ENCODE data around the gene MAPKAPK5. TPM values are rescaled to one million over a fixed set of nuclear protein-coding genes. Genes with fewer than 3 reads are reported as not detected.
A peak's percentile ranks its signal among the peaks of the same experiment; 100 is the strongest.

The MAPKAPK5 gene
- total and polyA plus RNA-seq, 10 of the 15 experiments (the other 5 are each of a cell fraction or from before 2014, with no cell fraction given) = 12.6 to 54.3 (median 41.5) TPM

DNA sequence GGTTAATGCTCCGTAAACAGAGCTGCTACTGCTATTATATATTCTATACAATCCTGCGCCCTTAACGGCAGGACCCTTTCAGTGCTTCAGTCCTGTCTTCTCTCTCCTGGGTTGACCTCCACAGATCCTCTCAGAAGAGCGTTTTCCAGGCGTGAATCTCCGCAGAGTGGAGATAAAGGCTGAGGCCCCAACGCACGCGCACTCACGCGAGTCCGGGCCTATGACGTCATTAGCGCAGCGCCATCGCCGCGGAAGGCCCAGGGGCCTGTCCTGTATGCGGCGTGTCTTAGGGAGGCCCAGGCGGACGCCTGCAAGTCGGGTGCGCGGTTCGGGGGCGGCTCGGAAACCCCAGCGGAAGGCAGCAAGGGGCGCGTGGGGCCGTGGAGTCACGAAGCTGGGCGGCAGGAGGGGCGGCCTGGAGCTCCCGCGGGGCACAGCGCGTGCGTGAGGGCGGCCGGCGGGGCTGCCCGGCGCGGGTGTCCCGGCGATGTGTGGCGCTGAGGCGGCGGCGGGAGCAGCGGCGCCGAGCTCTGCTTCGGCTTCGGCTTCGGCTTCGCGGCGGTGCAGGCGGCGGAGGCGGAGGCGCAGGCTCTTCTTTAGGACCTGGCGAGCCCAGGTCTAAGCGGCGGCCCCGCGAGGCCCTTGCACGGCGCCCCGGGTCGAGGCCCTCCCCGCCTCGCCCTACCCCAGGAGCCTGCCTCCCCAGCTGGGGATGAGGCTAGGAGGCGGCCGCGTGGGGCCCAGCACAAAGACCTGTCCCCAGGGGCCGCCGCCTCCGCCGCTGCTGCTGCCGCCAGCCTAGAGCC lies at the start of gene MAPKAPK5 (continued):
- TF ChIP-seq ZBTB11 (CRISPR knock-in tag; IDR thresholded peaks at IDR 0.05) (no peak), ZNF622 (IDR thresholded peaks at IDR 0.05) (no peak), STAT3 (IDR thresholded peaks at IDR 0.05; ENCODE audit: low read depth, low read length) (no peak), NR2C1 (IDR thresholded peaks at IDR 0.05) (peak; percentile 57)
- TF ChIP-seq, protein P1, sequence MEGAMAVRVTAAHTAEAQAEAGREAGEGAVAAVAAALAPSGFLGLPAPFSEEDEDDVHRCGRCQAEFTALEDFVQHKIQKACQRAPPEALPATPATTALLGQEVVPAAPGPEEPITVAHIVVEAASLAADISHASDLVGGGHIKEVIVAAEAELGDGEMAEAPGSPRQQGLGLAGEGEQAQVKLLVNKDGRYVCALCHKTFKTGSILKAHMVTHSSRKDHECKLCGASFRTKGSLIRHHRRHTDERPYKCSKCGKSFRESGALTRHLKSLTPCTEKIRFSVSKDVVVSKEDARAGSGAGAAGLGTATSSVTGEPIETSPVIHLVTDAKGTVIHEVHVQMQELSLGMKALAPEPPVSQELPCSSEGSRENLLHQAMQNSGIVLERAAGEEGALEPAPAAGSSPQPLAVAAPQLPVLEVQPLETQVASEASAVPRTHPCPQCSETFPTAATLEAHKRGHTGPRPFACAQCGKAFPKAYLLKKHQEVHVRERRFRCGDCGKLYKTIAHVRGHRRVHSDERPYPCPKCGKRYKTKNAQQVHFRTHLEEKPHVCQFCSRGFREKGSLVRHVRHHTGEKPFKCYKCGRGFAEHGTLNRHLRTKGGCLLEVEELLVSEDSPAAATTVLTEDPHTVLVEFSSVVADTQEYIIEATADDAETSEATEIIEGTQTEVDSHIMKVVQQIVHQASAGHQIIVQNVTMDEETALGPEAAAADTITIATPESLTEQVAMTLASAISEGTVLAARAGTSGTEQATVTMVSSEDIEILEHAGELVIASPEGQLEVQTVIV (IDR thresholded peaks at IDR 0.05; ENCODE audit: borderline replicate concordance, partially characterized antibody) = peak; percentile 62

DNA sequence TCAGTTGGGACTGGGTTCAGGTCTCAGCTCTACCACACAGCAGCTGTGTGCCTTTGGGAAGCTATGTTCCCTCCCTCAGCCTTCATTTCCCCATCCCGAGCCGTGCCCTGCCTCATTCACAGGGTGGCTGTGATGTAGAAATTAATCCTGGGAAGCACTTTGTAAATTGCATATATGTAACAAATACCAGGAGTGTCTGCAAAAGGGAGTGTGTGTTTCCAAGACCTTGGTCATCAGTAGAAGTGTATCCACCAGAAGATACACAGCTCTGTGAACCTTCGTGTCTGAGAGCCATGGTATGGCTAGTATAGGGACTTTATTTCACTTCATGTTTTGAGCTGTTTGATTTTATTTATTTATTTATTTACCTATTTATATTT lies 49.2 kb upstream of the MAPKAPK5 start:
- ChIA-PET CTCF (interaction anchor here (2.8 kb wide), 1 partner anchor 20 kb away, joined by 9 read pairs; no protein-coding TSS in a partner anchor), SMC1A (ENCODE audit: uncharacterized antibody, unreplicated experiment) (no interaction called here), RAD21 (ENCODE audit: unreplicated experiment) (interaction anchor here (1.0 to 1.2 kb wide), 2 partner anchors 20 to 41 kb away, joined by 3 to 4 read pairs; no protein-coding TSS in a partner anchor), POLR2A (no interaction called here)
- ATAC-seq = no peak
- Histone ChIP-seq H3K9ac (ENCODE audit: control insufficient read depth, insufficient read depth, low read length) (no peak overlapping the region), H2AFZ (ENCODE audit: control insufficient read depth, low read depth, low read length) (no peak overlapping the region), H3K9me3 (replicated peaks; ENCODE audit: control insufficient read depth, insufficient read depth, low read length) (no peaks in the 10 kb centered on the region), H3K4me2 (ENCODE audit: control insufficient read depth, insufficient read depth) (no peak overlapping the region), H3K36me3 (ENCODE audit: control insufficient read depth in 2 of 2, insufficient read depth in 2 of 2, low read length in 1 of 2) (no peaks in the 10 kb centered on the region), H3K27me3 (replicated peaks in 1 of 2; ENCODE audit: control insufficient read depth in 2 of 2, insufficient read depth in 2 of 2, low read length in 1 of 2) (no peaks in the 10 kb centered on the region), H4K20me1 (ENCODE audit: control insufficient read depth, insufficient read depth) (no peaks in the 10 kb centered on the region), H3K4me3 (no peak overlapping the region), H3K4me1 (ENCODE audit: control insufficient read depth, insufficient read depth, low read length) (no peaks in the 10 kb centered on the region), H3K79me2 (ENCODE audit: control insufficient read depth, insufficient read depth, low read length) (no peaks in the 10 kb centered on the region), H3K27ac (ENCODE audit: control insufficient read depth, insufficient read depth) (no peak overlapping the region)
- intact Hi-C loops (cut with micrococcal nuclease; ENCODE audit: unreplicated experiment) = no loop called here
- WGBS (ENCODE audit: insufficient coverage, insufficient replicate concordance, low lambda C conversion rate, missing lambda C conversion rate) = 87% methylated on average over 3 of the region's 3 CpGs
- BruUV-seq (replicated peaks) = no TSS peak
- in situ Hi-C loops (cut with MboI) = no loop called here
- no peak for FAIRE-seq
- no peak for DNase-seq (ENCODE audit: low read depth, low spot score)
- TF ChIP-seq, protein P1 (IDR thresholded peaks at IDR 0.05; ENCODE audit: borderline replicate concordance, partially characterized antibody) = no peak
- TF ChIP-seq ATF3 (IDR thresholded peaks at IDR 0.05; ENCODE audit: borderline replicate concordance, extremely low read depth, low read depth, low read length) = no peak
- TF ChIP-seq ZBTB4 (CRISPR knock-in tag; IDR thresholded peaks at IDR 0.05) = no peak
- TF ChIP-seq MTA3 (IDR thresholded peaks at IDR 0.05; ENCODE audit: borderline replicate concordance, low read length) = no peak
